Measurements from ENCODE around the gene ZNF474. TPM values are rescaled to one million over a fixed set of nuclear protein-coding genes. Genes with fewer than 3 reads are reported as not detected.

Gene ZNF474
- total RNA-seq, 4 donors from 2014 or later: 1.0 to 2.0 (median 1.4) TPM; not detected in 1

DNA sequence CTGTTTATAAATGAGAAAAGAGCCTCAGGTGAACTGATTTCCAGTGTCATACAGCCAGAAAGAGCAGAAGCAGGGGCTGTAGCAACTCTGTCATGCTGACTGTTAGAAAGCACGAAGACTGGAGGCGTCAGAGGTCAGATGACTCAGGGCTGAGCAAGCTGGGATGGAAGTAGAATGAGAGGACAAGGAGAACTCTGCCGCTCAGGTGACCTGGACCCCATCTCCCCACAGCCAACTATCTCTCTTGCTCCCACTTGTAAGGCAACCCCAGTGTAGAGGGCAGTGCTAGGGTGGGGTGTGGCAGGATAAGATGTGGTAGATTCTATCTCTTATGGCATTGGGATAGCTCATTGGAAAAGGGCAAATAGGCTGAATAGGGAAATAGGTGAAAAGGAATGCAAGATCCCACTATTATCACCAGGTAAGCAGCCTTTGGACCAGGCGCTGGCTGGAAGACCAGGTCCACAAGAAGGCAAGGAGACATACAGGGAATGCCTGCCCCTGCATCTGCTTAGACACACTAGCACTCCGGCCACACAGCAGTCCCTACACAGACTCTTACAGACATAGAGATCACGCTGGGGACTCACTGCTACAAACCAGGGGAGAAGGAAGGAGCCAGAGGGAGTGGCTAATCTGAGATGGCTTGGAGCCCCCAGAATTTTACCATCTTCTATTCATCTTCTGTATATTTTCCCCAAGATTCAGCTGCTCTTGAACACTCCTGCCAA lies 30.1 kb upstream of the ZNF474 start:
- 85% methylated on average over 6 of the region's 6 CpGs for WGBS
- H3K9me3 ChIP-seq: no peaks in the 10 kb centered on the region
- no peaks in the 10 kb centered on the region for H3K36me3 ChIP-seq
- H3K27me3 ChIP-seq: no peaks in the 10 kb centered on the region
- H3K4me3 ChIP-seq: no peak overlapping the region
- no peak for TF ChIP-seq POLR2AphosphoS5 (IDR thresholded peaks at IDR 0.05)
- TF ChIP-seq, protein P1, sequence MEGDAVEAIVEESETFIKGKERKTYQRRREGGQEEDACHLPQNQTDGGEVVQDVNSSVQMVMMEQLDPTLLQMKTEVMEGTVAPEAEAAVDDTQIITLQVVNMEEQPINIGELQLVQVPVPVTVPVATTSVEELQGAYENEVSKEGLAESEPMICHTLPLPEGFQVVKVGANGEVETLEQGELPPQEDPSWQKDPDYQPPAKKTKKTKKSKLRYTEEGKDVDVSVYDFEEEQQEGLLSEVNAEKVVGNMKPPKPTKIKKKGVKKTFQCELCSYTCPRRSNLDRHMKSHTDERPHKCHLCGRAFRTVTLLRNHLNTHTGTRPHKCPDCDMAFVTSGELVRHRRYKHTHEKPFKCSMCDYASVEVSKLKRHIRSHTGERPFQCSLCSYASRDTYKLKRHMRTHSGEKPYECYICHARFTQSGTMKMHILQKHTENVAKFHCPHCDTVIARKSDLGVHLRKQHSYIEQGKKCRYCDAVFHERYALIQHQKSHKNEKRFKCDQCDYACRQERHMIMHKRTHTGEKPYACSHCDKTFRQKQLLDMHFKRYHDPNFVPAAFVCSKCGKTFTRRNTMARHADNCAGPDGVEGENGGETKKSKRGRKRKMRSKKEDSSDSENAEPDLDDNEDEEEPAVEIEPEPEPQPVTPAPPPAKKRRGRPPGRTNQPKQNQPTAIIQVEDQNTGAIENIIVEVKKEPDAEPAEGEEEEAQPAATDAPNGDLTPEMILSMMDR (IDR thresholded peaks at IDR 0.05): no peak
- TF ChIP-seq POLR2A (IDR thresholded peaks at IDR 0.05): no peak
- no peak for TF ChIP-seq EP300 (IDR thresholded peaks at IDR 0.05)
- no peak for DNase-seq (ENCODE audit: low spot score in 2 of 2)
- no peaks in the 10 kb centered on the region for H3K4me1 ChIP-seq
- H3K27ac ChIP-seq: no peak overlapping the region

DNA sequence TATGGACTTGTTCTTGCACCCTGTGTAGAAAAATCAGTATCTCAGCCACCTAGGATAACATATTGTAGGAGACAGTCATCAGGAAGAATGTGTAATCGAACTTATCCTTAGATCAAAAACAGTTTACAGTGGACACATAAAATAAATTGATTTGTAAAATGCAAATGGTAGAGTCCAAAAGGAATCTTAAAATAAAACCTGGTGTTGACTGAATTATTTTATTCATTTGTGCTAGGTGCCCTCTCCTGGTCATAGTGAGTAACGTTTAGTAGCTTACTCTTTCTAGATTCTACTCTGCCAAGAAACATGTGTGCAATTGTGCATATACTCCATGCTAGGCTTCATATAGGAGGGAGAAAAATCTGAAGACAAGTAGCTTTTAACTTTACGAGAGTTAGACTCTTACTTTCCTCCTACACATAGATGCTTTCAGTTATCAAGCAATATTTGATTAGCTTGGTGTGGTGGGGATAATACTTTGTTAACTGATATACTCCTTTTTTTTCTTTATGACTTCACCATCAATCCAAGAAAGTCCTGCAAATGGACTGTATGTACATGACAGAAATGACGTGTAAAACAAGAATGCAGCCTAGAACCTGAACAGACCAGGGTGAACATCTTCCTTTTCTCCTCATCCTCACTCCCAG lies 27.6 kb upstream of the ZNF474 start:
- 32% methylated on average over 4 of the region's 4 CpGs for WGBS
- TF ChIP-seq POLR2A (IDR thresholded peaks at IDR 0.05) (no peak), EP300 (IDR thresholded peaks at IDR 0.05) (no peak)
- TF ChIP-seq, protein P1 (IDR thresholded peaks at IDR 0.05): peak; percentile 33 to 45
- Histone ChIP-seq H3K9me3 (no peaks in the 10 kb centered on the region), H3K4me1 (no peaks in the 10 kb centered on the region), H3K27me3 (no peaks in the 10 kb centered on the region), H3K36me3 (no peaks in the 10 kb centered on the region), H3K4me3 (no peak overlapping the region), H3K27ac (no peak overlapping the region)
- no peak for DNase-seq (ENCODE audit: low spot score in 2 of 2)

DNA sequence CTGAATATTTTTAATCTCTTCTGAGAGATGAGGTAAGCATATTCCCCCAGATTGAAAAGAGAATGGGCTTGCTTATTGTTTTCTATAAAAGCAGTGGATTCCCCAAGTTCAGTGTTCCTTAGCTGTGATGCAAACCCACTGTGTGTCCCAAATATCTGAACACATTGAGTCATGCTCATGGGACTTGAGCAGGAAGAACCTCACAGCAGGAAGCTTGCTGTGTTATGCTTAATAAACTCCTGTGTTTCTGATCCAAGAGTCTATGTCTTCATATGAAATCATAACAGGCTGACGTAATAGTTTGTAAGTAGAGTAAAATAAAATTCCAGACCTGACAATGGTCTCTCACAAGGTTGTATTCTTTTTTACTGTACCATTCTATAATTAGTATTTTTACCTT lies 26.5 kb upstream of the ZNF474 start:
- DNase-seq (ENCODE audit: low spot score in 2 of 2): no peak
- H3K27me3 ChIP-seq: no peaks in the 10 kb centered on the region
- H3K36me3 ChIP-seq: no peaks in the 10 kb centered on the region
- H3K9me3 ChIP-seq: no peaks in the 10 kb centered on the region
- no peaks in the 10 kb centered on the region for H3K4me1 ChIP-seq
- H3K27ac ChIP-seq: no peak overlapping the region
- H3K4me3 ChIP-seq: no peak overlapping the region
- TF ChIP-seq, protein P1 (IDR thresholded peaks at IDR 0.05): no peak
- TF ChIP-seq POLR2AphosphoS5 (IDR thresholded peaks at IDR 0.05) (no peak), EP300 (IDR thresholded peaks at IDR 0.05) (no peak), POLR2A (IDR thresholded peaks at IDR 0.05) (no peak)
- WGBS: 78% methylated on average over 1 of the region's 1 CpG

DNA sequence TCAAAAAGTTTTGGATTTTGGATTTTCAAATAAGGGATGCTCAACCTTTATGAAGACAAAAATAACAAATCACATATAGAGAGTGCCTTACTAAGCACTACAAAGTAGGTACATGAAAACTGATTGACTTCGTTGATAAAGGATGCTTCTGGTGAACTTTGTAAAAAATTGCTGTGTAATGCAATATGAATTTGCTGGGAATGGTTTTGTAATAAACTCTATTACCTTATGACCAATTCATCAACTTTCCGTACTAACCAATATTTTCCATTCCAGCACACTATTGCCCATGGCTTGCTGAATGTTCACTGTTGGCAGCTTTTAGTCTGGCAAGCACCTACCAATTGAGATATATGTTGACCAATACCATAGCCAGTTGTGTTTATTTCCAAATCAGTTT lies 23.4 kb upstream of the ZNF474 start:
- 77% methylated on average over 2 of the region's 2 CpGs for WGBS
- Histone ChIP-seq H3K27ac (no peak overlapping the region), H3K9me3 (no peaks in the 10 kb centered on the region), H3K27me3 (no peaks in the 10 kb centered on the region), H3K36me3 (no peaks in the 10 kb centered on the region), H3K4me3 (no peak overlapping the region), H3K4me1 (peaks cover 4% of the 10 kb centered on the region)
- no peak for DNase-seq (ENCODE audit: low spot score in 2 of 2)
- TF ChIP-seq EP300 (IDR thresholded peaks at IDR 0.05) (no peak), POLR2A (IDR thresholded peaks at IDR 0.05) (no peak), POLR2AphosphoS5 (IDR thresholded peaks at IDR 0.05) (no peak)
- TF ChIP-seq, protein P1 (IDR thresholded peaks at IDR 0.05): no peak

DNA sequence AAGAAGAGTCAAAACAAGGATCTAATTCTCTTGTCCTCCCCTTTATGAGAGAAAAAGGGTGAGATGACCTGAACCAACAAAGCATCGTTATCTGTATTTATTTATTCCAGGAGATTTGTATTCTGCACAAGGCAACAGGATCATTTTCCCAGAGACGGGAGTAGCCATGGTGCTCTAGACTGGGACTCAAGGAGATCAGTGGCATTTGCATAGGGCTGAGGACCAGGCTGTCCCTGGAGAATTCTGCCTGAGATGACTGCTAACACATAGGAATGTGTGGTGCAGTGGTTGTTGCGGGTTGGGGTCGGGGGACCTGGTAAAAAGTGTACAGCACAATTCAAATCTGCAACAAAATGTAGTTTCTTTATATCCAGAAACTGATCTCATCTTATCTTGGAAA lies 22.3 kb upstream of the ZNF474 start:
- 66% methylated on average over 4 of the region's 4 CpGs for WGBS
- no peak overlapping the region for H3K4me3 ChIP-seq

More for the DNA sequence above, 22.3 kb upstream of the ZNF474 start:
- H3K4me1 ChIP-seq: peaks cover 15% of the 10 kb centered on the region
- H3K27ac ChIP-seq: no peak overlapping the region
- no peak for DNase-seq (ENCODE audit: low spot score in 2 of 2)
- H3K9me3 ChIP-seq: no peaks in the 10 kb centered on the region
- no peak for TF ChIP-seq POLR2A (IDR thresholded peaks at IDR 0.05)
- no peak for TF ChIP-seq POLR2AphosphoS5 (IDR thresholded peaks at IDR 0.05)
- TF ChIP-seq, protein P1 (IDR thresholded peaks at IDR 0.05): no peak
- no peak for TF ChIP-seq EP300 (IDR thresholded peaks at IDR 0.05)
- no peaks in the 10 kb centered on the region for H3K27me3 ChIP-seq
- no peaks in the 10 kb centered on the region for H3K36me3 ChIP-seq
